IMR-90 (cell line): ENCODE results near the gene STX16. TPM values are rescaled to one million over a fixed set of nuclear protein-coding genes. Genes with fewer than 3 reads are reported as not detected.

ENCODE experiments used
- ATAC-seq: fragments of 200-7000 bp; cut with Tn5 transposase; 2 replicates; pipeline ENCODE4 v1.9.1; 2020; ENCODE audit warnings: low read depth, mild to moderate bottlenecking, moderate library complexity
- BruUV-seq: library from RNA; stranded (reverse); fragments of 400-500 nt; replicated peaks from 2 replicates; lab custom pipeline; 2021; lab: Mats Ljungman, UMichigan
- CTCF ChIA-PET: fragments of 300-600 bp; formaldehyde crosslinking; extraction: SDS; loops from one replicate; lab custom pipeline; 2021; ENCODE audit warnings: antibody characterized with exemption; lab: Yijun Ruan, JAX
- POLR2A ChIA-PET: fragments of 300-600 bp; sonication (Branson Sonifier 250); formaldehyde crosslinking; loops from one replicate; lab custom pipeline; 2022; ENCODE audit warnings: antibody characterized with exemption; ENCODE audit not compliant: unreplicated experiment; lab: Charles Lee
- DNase-seq: peaks from one replicate; pipeline ENCODE4 v3.0.0; 2013
- H2AFZ ChIP-seq: replicated peaks from 2 replicates; pipeline ENCODE3; 2013; ENCODE audit warnings: low read length, mild to moderate bottlenecking; ENCODE audit not compliant: poor library complexity
- H2AK5ac ChIP-seq: 2 replicates; pipeline ENCODE4 v1.6.1; 2013; ENCODE audit warnings: low read depth, low read length, inconsistent platforms
- H2AK9ac ChIP-seq: replicated peaks from 2 replicates; pipeline ENCODE3; 2013; ENCODE audit warnings: mild to moderate bottlenecking, low read depth, low read length, moderate library complexity; ENCODE audit not compliant: poor library complexity
- H2BK120ac ChIP-seq: 2 replicates; pipeline ENCODE4 v1.6.1; 2013; ENCODE audit warnings: low read depth, low read length, inconsistent platforms
- H2BK15ac ChIP-seq: 3 replicates; pipeline ENCODE4 v1.6.1; 2013; ENCODE audit warnings: low read depth, low read length, inconsistent platforms
- H2BK20ac ChIP-seq: 2 replicates; pipeline ENCODE4 v1.6.1; 2013; ENCODE audit warnings: low read depth, mild to moderate bottlenecking, inconsistent platforms, low read length, moderate library complexity
- H2BK5ac ChIP-seq: 2 replicates; pipeline ENCODE4 v1.6.1; 2013; ENCODE audit warnings: mild to moderate bottlenecking, low read depth, low read length, inconsistent platforms; ENCODE audit not compliant: poor library complexity, severe bottlenecking
- H3K14ac ChIP-seq: replicated peaks from 2 replicates; pipeline ENCODE4 v1.6.1; 2013; ENCODE audit warnings: low read depth, low read length, inconsistent platforms
- H3K18ac ChIP-seq: 2 replicates; pipeline ENCODE4 v1.6.1; 2013; ENCODE audit warnings: low read depth, low read length, control low read depth
- H3K23ac ChIP-seq: 2 replicates; pipeline ENCODE4 v1.6.1; 2013; ENCODE audit warnings: low read depth, low read length, inconsistent platforms
- H3K27ac ChIP-seq: 2 replicates; pipeline ENCODE4 v1.5.1; 2013; ENCODE audit warnings: mild to moderate bottlenecking, control low read depth, low read length; ENCODE audit not compliant: insufficient read depth
- H3K27me3 ChIP-seq: 2 replicates; pipeline ENCODE4 v1.6.1; 2013; ENCODE audit warnings: low read length; ENCODE audit not compliant: control insufficient read depth, insufficient read depth
- H3K36me3 ChIP-seq: 2 replicates; pipeline ENCODE4 v1.6.1; 2013; ENCODE audit warnings: low read length, mixed read lengths; ENCODE audit not compliant: control insufficient read depth, insufficient read depth
- H3K4ac ChIP-seq: 2 replicates; pipeline ENCODE4 v1.6.1; 2013; ENCODE audit warnings: low read depth, low read length, inconsistent platforms
- H3K4me1 ChIP-seq: 2 replicates; pipeline ENCODE4 v1.6.1; 2013; ENCODE audit warnings: low read length, mixed read lengths; ENCODE audit not compliant: control insufficient read depth, insufficient read depth
- H3K4me2 ChIP-seq: 2 replicates; pipeline ENCODE4 v1.6.1; 2013; ENCODE audit warnings: low read depth, mild to moderate bottlenecking, control low read depth, low read length, moderate library complexity
- H3K4me3 ChIP-seq: 2 replicates; pipeline ENCODE4 v1.5.1; 2013; ENCODE audit warnings: low read depth, mild to moderate bottlenecking, control low read depth, low read length, moderate library complexity; ENCODE audit not compliant: insufficient read depth
- H3K56ac ChIP-seq: 2 replicates; pipeline ENCODE4 v1.6.1; 2013; ENCODE audit warnings: low read length, inconsistent platforms; ENCODE audit not compliant: insufficient read depth; ENCODE audit errors: extremely low read depth
- H3K79me1 ChIP-seq, 2 experiments: 2 replicates each; pipeline ENCODE4 v1.6.1; 2013; ENCODE audit warnings: low read length in 2 of 2, inconsistent platforms in 1 of 2, low read depth in 1 of 2
- H3K9ac ChIP-seq: 2 replicates; pipeline ENCODE4 v1.6.1; 2013; ENCODE audit warnings: low read depth, low read length, control low read depth
- H3K9me1 ChIP-seq: 2 replicates; pipeline ENCODE4 v1.6.1; 2013; ENCODE audit warnings: low read length, inconsistent platforms; ENCODE audit not compliant: insufficient read depth
- H3K9me3 ChIP-seq: 2 replicates; pipeline ENCODE4 v1.6.1; 2013; ENCODE audit warnings: low read length; ENCODE audit not compliant: control insufficient read depth, insufficient read depth
- H4K20me1 ChIP-seq: 2 replicates; pipeline ENCODE4 v1.6.1; 2013; ENCODE audit warnings: low read length, inconsistent platforms; ENCODE audit not compliant: insufficient read depth
- H4K5ac ChIP-seq: 2 replicates; pipeline ENCODE4 v1.6.1; 2013; ENCODE audit warnings: mild to moderate bottlenecking, low read depth, low read length, control low read depth
- H4K8ac ChIP-seq, 2 experiments: 2 replicates each; pipeline ENCODE4 v1.6.1; 2013; ENCODE audit warnings: low read depth in 2 of 2, low read length in 2 of 2, control low read depth in 1 of 2, inconsistent platforms in 1 of 2
- H4K91ac ChIP-seq: 2 replicates; pipeline ENCODE4 v1.6.1; 2013; ENCODE audit warnings: low read depth, low read length, inconsistent platforms; ENCODE audit not compliant: insufficient read depth
- BHLHE40 ChIP-seq: fragments of 150-350 bp; IDR thresholded peaks from 2 replicates; pipeline ENCODE4 v1.6.1; 2016; ENCODE audit warnings: mild to moderate bottlenecking, low read depth, low read length
- CEBPB ChIP-seq: IDR thresholded peaks from 2 replicates; pipeline ENCODE4 v1.6.1; 2012; ENCODE audit warnings: low read depth, low read length, improper control_type of control experiment
- NFE2L2 ChIP-seq: fragments of 150-350 bp; IDR thresholded peaks from 2 replicates; pipeline ENCODE4 v1.6.1; 2016; ENCODE audit warnings: low read depth, mild to moderate bottlenecking, low read length
- RFX5 ChIP-seq: IDR thresholded peaks from 2 replicates; pipeline ENCODE4 v1.8.0; 2012; ENCODE audit warnings: low read depth, mild to moderate bottlenecking, low read length, moderate library complexity
- WGBS, 2 experiments: methylation state at CpG; one replicate each; pipeline versions ENCODE4 v1.1.5 to v1.1.7; 2013; ENCODE audit warnings: missing lambda C conversion rate in 2 of 2; ENCODE audit not compliant: insufficient read length in 1 of 2; ENCODE audit errors: extremely low coverage in 2 of 2; 5-methylcytosine and 5-hydroxymethylcytosine counted together
- dilution Hi-C: fragments of 300-500 bp; cut with HindIII; formaldehyde crosslinking; loops from one replicate; pipeline ENCODE4 v1.14.3; 2018; ENCODE audit warnings: low sequenced_read_pairs; ENCODE audit not compliant: unreplicated experiment
- in situ Hi-C: fragments of 300-500 bp; cut with MboI; formaldehyde crosslinking; loops from 3 replicates; pipeline ENCODE4 v1.14.3; 2019; ENCODE audit warnings: low sequenced_read_pairs, inconsistent platforms, mixed read lengths
- intact Hi-C: fragments of 100-400 bp; cut with micrococcal nuclease; formaldehyde crosslinking; loops from 2 replicates; pipeline ENCODE4 v1.10.0; 2022
- polyA plus RNA-seq, 3 experiments: library from polyadenylated mRNA; depleted of rRNA; stranded (reverse); fragments of >200 nt; gene quantifications; 2 replicates each; pipeline ENCODE4 v1.2.3, GENCODE V29; 2012; ENCODE audit warnings: low replicate concordance in 1 of 3
- total RNA-seq: library from RNA; depleted of rRNA; stranded (reverse); fragments of >200 nt; gene quantifications from 2 replicates; pipeline ENCODE4 v1.2.3, GENCODE V29; 2012
- TF ChIP-seq, protein P1 (sequence below): fragments of 150-350 bp; IDR thresholded peaks from 2 replicates; pipeline ENCODE4 v1.6.1; 2017; ENCODE audit warnings: mild to moderate bottlenecking, antibody characterized with exemption, low read length, low read depth

The STX16 gene
- total and polyA plus RNA-seq, 2 of the 4 experiments (the other 2 are of a cell fraction): 26.9 to 58.2 TPM

DNA sequence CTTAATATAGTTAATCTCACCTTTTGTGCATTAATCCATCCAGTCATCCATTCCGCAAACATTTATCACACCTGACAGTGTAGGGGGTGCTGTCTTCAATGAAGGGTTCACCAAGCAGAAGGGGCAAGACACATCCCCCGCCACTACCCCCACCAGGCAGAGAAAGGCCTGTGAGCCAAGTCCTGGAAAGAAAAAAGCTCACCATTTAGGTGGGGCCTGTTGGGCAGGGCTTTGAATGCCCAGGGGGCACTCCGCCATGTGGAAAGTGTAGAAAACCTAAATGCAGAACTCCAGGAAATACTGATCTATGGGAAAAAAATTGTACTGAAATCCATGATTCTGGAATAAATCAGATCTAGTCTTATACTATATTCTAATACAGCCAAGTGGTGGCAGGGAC, 4.8 kb upstream of the STX16 start:
- Histone ChIP-seq H3K14ac (no peak overlapping the region), H2BK15ac (no peak overlapping the region), H4K5ac (no peak overlapping the region), H3K23ac (no peak overlapping the region), H2AFZ (no peak overlapping the region), H2BK20ac (no peak overlapping the region), H4K91ac (no peak overlapping the region), H2BK5ac (no peak overlapping the region), H4K8ac (no peak overlapping the region), H3K79me1 (peaks cover 0 to under 1% of the 10 kb centered on the region in 2 experiments; a peak in 1 of 4 replicates), H4K20me1 (no peaks in the 10 kb centered on the region), H3K9me3 (no peaks in the 10 kb centered on the region), H3K27ac (no peak overlapping the region), H3K4me3 (no peak overlapping the region), H3K4me1 (peaks cover 7% of the 10 kb centered on the region), H3K4me2 (no peak overlapping the region), H2BK120ac (no peak overlapping the region), H3K36me3 (no peaks in the 10 kb centered on the region), H3K18ac (no peak overlapping the region), H3K56ac (no peak overlapping the region), H3K9ac (no peak overlapping the region), H3K27me3 (no peaks in the 10 kb centered on the region), H3K9me1 (no peaks in the 10 kb centered on the region), H2AK9ac (no peak overlapping the region), H2AK5ac (no peak overlapping the region), H3K4ac (no peak overlapping the region)
- intact Hi-C loops: no loop called here
- POLR2A ChIA-PET: no interaction called here
- WGBS, 2 experiments: 80% methylated on average over 1 of the region's 3 CpGs; no CpG with 5 or more reads in 1 of the 2 experiments
- no TSS peak for BruUV-seq
- DNase-seq (no peak), ATAC-seq (no peak)
- TF ChIP-seq BHLHE40: no peak
- TF ChIP-seq, protein P1, sequence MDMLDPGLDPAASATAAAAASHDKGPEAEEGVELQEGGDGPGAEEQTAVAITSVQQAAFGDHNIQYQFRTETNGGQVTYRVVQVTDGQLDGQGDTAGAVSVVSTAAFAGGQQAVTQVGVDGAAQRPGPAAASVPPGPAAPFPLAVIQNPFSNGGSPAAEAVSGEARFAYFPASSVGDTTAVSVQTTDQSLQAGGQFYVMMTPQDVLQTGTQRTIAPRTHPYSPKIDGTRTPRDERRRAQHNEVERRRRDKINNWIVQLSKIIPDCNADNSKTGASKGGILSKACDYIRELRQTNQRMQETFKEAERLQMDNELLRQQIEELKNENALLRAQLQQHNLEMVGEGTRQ: no peak
- TF ChIP-seq RFX5: no peak
- no peak for TF ChIP-seq NFE2L2
- TF ChIP-seq CEBPB: no peak
- dilution Hi-C loops: no loop called here
- CTCF ChIA-PET: interaction anchor here (0.6 to 1.0 kb wide), 2 partner anchors 10 to 148 kb away, joined by 3 read pairs; no protein-coding TSS in a partner anchor
- in situ Hi-C loops: no loop called here
